A549 (cell line): ENCODE results near the gene ZNG1A.
"Not testable (repeated sequence)": the region's sequence is repeated elsewhere in the genome, so short reads cannot be mapped to it uniquely, and the experiment has no call there.

ENCODE experiments used
- CEBPB ChIP-seq, 2 experiments: fragments of >200 bp in 1 of 2; sonication (Bioruptor Twin) in 1 of 2; formaldehyde crosslinking in 1 of 2; IDR thresholded peaks; 2 replicates each; pipeline ENCODE4 v1.6.1; 2012 to 2016
- CTCF ChIP-seq: fragments of >200 bp; sonication (Bioruptor Twin); formaldehyde crosslinking; IDR thresholded peaks from 3 replicates; pipeline ENCODE4 v1.5.1; 2016
- KDM1A ChIP-seq: fragments of 200-600 bp; sonication (generic); IDR thresholded peaks from 2 replicates; pipeline ENCODE4 v1.6.1; 2016; ENCODE audit warnings: low read depth, mild to moderate bottlenecking
- MAX ChIP-seq: IDR thresholded peaks from 2 replicates; pipeline ENCODE4 v1.6.1; 2012
- NPAS2 ChIP-seq: fragments of 250-450 bp; sonication (Bioruptor Pico); IDR thresholded peaks from 2 replicates; pipeline ENCODE4 v1.8.0; 2022; ENCODE audit warnings: mild to moderate bottlenecking, moderate library complexity, borderline replicate concordance
- POLR2A ChIP-seq: IDR thresholded peaks from 2 replicates; pipeline ENCODE4 v1.6.1; 2012; ENCODE audit warnings: mild to moderate bottlenecking, low read length
- RAD21 ChIP-seq, 2 experiments: fragments of >200 bp in 1 of 2; sonication (Bioruptor Twin) in 1 of 2; formaldehyde crosslinking in 1 of 2; IDR thresholded peaks in 1 of 2; conservative IDR thresholded peaks in 1 of 2; 2 replicates in 1 of 2; 3 replicates in 1 of 2; pipeline ENCODE4 v1.6.1; 2012 to 2018; ENCODE audit warnings: inconsistent platforms in 1 of 2
- REST ChIP-seq: fragments of 200-600 bp; sonication (generic); IDR thresholded peaks from 2 replicates; pipeline ENCODE4 v1.6.1; 2016; ENCODE audit warnings: antibody characterized with exemption, mild to moderate bottlenecking, moderate library complexity
- TF ChIP-seq, protein P1 (sequence below): fragments of 250-450 bp; sonication (Bioruptor Pico); IDR thresholded peaks from 2 replicates; pipeline ENCODE4 v1.5.0; 2020; ENCODE audit warnings: low read depth, mild to moderate bottlenecking, moderate library complexity

DNA sequence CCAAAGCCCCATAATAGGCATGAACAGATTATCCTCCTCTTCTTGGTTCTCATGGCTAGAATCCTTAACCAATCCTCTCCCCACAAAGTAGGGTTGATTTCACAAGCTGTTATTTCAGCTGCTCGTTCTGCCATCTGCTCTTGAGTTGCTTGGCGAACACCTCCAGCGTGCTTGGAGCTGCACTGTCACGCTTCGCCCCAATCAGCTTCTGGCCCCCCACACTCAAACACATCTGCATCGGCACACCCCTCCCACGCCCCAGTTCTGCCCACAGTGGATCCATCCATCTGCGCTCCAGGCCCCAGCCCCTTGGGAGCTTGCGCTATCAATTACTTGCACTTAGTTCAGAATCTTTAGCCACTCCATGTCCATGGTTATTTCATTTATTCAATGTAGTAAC is 78.4 kb downstream of the ZNG1A start:
- not testable (repeated sequence) for TF ChIP-seq CTCF; RAD21 (conservative IDR thresholded peaks at IDR 0.05 in 1 of 2, IDR thresholded peaks at IDR 0.05 in 1 of 2); POLR2A; REST; KDM1A; CEBPB (IDR thresholded peaks at IDR 0.05); NPAS2 (CRISPR knock-in tag); MAX
- TF ChIP-seq, protein P1, sequence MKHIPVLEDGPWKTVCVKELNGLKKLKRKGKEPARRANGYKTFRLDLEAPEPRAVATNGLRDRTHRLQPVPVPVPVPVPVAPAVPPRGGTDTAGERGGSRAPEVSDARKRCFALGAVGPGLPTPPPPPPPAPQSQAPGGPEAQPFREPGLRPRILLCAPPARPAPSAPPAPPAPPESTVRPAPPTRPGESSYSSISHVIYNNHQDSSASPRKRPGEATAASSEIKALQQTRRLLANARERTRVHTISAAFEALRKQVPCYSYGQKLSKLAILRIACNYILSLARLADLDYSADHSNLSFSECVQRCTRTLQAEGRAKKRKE (CRISPR knock-in tag) = not testable (repeated sequence)
